Measurements from ENCODE around the gene DNALI1. TPM values are rescaled to one million over a fixed set of nuclear protein-coding genes. Genes with fewer than 3 reads are reported as not detected.
"Not testable (repeated sequence)": the region's sequence is repeated elsewhere in the genome, so short reads cannot be mapped to it uniquely, and the experiment has no call there.

DNALI1 gene
- total RNA-seq, 6 experiments from 2014 or later, result 1.3 to 2.4 (median 1.9) TPM

GRCh38 chr1:37517569-37517968 lies 39.2 kb upstream of the DNALI1 start:
- H3K9me3 Mint-ChIP-seq, result no peaks in the 10 kb centered on the region
- 0 out of 2 replicates have a peak, but pooled peaks cover 5% of the 10 kb centered on the region for H3K36me3 Mint-ChIP-seq (ENCODE audit: low read depth)
- H3K27ac Mint-ChIP-seq, result no peak overlapping the region
- no peaks in the 10 kb centered on the region; the same call in none of the 2 replicates for H3K27me3 Mint-ChIP-seq (ENCODE audit: insufficient read depth)
- no peak for TF ChIP-seq CTCF (IDR thresholded peaks at IDR 0.05)
- DNase-seq, result no peak
- H3K4me3 Mint-ChIP-seq, result no peak overlapping the region
- H3K4me1 Mint-ChIP-seq (ENCODE audit: low read depth), result peaks cover 18% of the 10 kb centered on the region

GRCh38 chr1:37518241-37518640 lies 38.5 kb upstream of the DNALI1 start:
- not testable (repeated sequence) for H3K27ac Mint-ChIP-seq; H3K9me3 Mint-ChIP-seq; H3K4me3 Mint-ChIP-seq; H3K36me3 Mint-ChIP-seq (ENCODE audit: low read depth); H3K27me3 Mint-ChIP-seq (ENCODE audit: insufficient read depth); DNase-seq
- peaks cover 15% of the 10 kb centered on the region for H3K4me1 Mint-ChIP-seq (ENCODE audit: low read depth)

DNA sequence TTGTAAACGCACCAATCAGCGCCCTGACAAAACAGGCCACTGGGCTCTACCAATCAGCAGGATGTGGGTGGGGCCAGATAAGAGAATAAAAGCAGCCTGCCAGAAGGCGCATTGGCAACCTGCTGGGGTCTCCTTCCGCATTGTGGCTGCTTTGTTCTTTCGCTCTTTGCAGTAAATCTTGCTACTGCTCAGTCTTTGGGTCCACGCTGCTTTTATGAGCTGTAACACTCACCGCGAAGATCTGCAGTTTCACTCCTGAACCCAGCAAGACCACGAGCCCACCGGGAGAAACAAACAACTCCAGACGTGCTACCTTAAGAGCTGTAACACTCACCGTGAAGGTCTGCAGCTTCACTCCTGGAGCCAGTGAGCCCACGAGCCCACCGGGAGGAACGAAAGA lies 37.8 kb upstream of the DNALI1 start:
- H3K4me3 Mint-ChIP-seq; H3K27ac Mint-ChIP-seq; H3K9me3 Mint-ChIP-seq; H3K36me3 Mint-ChIP-seq (ENCODE audit: low read depth); H3K27me3 Mint-ChIP-seq (ENCODE audit: insufficient read depth); DNase-seq: not testable (repeated sequence)
- H3K4me1 Mint-ChIP-seq (ENCODE audit: low read depth), result peaks cover 11% of the 10 kb centered on the region

GRCh38 chr1:37519613-37520012 lies 37.1 kb upstream of the DNALI1 start:
- Mint-ChIP-seq H3K36me3 (ENCODE audit: low read depth) (no peaks in the 10 kb centered on the region), H3K4me1 (ENCODE audit: low read depth) (peaks cover 11% of the 10 kb centered on the region), H3K27me3 (ENCODE audit: insufficient read depth) (no peaks in the 10 kb centered on the region; the same call in none of the 2 replicates), H3K27ac (no peak overlapping the region), H3K4me3 (no peak overlapping the region), H3K9me3 (no peaks in the 10 kb centered on the region)
- no peak for DNase-seq
- no peak for TF ChIP-seq CTCF (IDR thresholded peaks at IDR 0.05)

GRCh38 chr1:37529888-37530287 lies 26.9 kb upstream of the DNALI1 start:
- not testable (repeated sequence) for DNase-seq; H3K4me3 Mint-ChIP-seq; H3K27me3 Mint-ChIP-seq (ENCODE audit: insufficient read depth); H3K27ac Mint-ChIP-seq; H3K9me3 Mint-ChIP-seq
- Mint-ChIP-seq H3K36me3 (ENCODE audit: low read depth) (peaks cover 14% of the 10 kb centered on the region), H3K4me1 (ENCODE audit: low read depth) (peaks cover 15% of the 10 kb centered on the region)

- H3K9me3 Mint-ChIP-seq; H3K4me3 Mint-ChIP-seq; H3K27ac Mint-ChIP-seq; DNase-seq; H3K27me3 Mint-ChIP-seq (ENCODE audit: insufficient read depth): not testable (repeated sequence)
- H3K36me3 Mint-ChIP-seq (ENCODE audit: low read depth), result peaks cover 35% of the 10 kb centered on the region
- peaks cover 39% of the 10 kb centered on the region for H3K4me1 Mint-ChIP-seq (ENCODE audit: low read depth)
Measured at GRCh38 chr1:37532418-37533156, 24.2 kb upstream of the DNALI1 start.

DNA sequence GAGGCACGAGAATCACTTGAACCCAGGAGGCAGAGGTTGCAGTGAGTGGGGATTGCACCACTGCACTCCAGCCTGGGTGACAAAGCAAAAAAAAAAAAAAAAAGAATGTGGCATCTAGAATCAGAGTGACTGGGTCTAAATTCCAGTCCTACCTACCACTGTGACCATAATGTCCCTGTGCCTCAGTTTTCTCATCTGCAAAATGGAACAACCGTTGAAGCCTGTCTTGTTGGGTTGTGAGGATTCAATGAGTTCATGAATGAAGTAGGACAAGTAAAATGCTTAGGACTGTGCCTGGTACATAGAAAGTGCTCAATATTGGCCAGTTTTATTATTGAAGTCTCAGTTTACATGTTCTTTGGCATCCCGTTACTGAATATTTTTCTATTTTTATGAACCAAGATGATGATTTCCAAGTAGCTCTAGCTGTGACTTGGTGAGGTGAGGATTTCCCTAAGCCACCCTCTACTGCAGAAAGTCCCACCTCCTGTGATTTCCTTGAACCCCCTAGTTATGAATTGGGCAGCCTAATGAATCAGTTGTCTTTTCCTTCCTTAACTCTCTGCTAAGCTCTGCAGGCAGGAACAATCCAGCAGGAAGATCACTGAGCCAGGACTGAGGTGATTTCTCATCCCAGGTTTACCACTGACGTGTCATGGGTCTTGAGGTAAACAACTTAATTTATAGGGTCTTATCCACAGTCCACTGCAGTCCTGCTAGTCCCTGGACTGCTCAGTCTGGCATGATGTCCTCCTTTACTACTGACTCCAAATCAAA lies 23.2 kb upstream of the DNALI1 start:
- Mint-ChIP-seq H3K27ac (peak overlapping the region; percentile 96), H3K4me3 (no peak overlapping the region), H3K36me3 (ENCODE audit: low read depth) (peaks cover 41% of the 10 kb centered on the region), H3K9me3 (no peaks in the 10 kb centered on the region), H3K4me1 (ENCODE audit: low read depth) (peaks cover 43% of the 10 kb centered on the region), H3K27me3 (ENCODE audit: insufficient read depth) (no peaks in the 10 kb centered on the region)
- no peak for TF ChIP-seq CTCF (IDR thresholded peaks at IDR 0.05)
- DNase-seq, result no peak
